B cell (primary cell): ENCODE measurements around the gene ZSCAN31.

Experiments used
- EZH2 ChIP-seq: IDR thresholded peaks from 2 replicates; pipeline ENCODE4 v1.6.1; 2012; ENCODE audit warnings: borderline replicate concordance, low read depth, mild to moderate bottlenecking, moderate library complexity, low read length; ENCODE audit not compliant: insufficient read depth, poor library complexity, severe bottlenecking
- TF ChIP-seq, protein P1 (sequence below): fragments of 200-600 bp; IDR thresholded peaks from one replicate; pipeline ENCODE4 v1.8.0; 2022; ENCODE audit warnings: antibody characterized with exemption, mild to moderate bottlenecking

DNA sequence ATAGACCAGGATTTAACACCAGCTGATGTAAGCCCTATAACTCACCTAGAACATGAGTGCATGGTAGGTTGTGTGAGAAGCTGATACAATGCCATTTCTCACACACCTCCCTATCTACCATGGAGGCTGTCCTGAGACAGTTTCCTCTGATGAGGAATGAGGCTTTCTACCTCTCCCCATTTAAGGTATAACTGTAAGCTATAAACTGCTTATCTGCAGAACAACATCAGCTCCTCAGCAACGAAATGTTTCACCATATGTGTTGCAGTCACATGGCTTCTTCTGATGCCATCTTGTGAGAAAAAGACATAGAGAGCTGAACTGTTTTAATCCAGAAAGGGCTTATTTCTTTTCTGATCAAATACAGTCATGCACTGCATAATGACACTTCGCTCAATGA lies 34.5 kb upstream of the ZSCAN31 start:
- TF ChIP-seq, protein P1, sequence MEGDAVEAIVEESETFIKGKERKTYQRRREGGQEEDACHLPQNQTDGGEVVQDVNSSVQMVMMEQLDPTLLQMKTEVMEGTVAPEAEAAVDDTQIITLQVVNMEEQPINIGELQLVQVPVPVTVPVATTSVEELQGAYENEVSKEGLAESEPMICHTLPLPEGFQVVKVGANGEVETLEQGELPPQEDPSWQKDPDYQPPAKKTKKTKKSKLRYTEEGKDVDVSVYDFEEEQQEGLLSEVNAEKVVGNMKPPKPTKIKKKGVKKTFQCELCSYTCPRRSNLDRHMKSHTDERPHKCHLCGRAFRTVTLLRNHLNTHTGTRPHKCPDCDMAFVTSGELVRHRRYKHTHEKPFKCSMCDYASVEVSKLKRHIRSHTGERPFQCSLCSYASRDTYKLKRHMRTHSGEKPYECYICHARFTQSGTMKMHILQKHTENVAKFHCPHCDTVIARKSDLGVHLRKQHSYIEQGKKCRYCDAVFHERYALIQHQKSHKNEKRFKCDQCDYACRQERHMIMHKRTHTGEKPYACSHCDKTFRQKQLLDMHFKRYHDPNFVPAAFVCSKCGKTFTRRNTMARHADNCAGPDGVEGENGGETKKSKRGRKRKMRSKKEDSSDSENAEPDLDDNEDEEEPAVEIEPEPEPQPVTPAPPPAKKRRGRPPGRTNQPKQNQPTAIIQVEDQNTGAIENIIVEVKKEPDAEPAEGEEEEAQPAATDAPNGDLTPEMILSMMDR = no peak
- TF ChIP-seq EZH2 = no peak
